GM12878 (cell line): ENCODE results near the gene CFAP299. TPM values are rescaled to one million over a fixed set of nuclear protein-coding genes. Genes with fewer than 3 reads are reported as not detected.

Experiments
- BCL11A ChIP-seq: IDR thresholded peaks from 2 replicates; pipeline ENCODE4 v1.6.1; 2011; ENCODE audit warnings: low read depth, low read length
- BMI1 ChIP-seq: fragments of 450-650 bp; IDR thresholded peaks from 2 replicates; pipeline ENCODE4 v1.6.1; 2016; ENCODE audit warnings: mild to moderate bottlenecking, moderate library complexity, borderline replicate concordance
- CBFB ChIP-seq: IDR thresholded peaks from 2 replicates; pipeline ENCODE4 v1.6.1; 2016; ENCODE audit warnings: antibody characterized with exemption, low read depth
- CBX3 ChIP-seq: fragments of 200-600 bp; sonication (generic); IDR thresholded peaks from 2 replicates; pipeline ENCODE4 v1.6.1; 2016; ENCODE audit warnings: low read depth, borderline replicate concordance
- CEBPB ChIP-seq, 2 experiments: fragments of 150-350 bp in 1 of 2; IDR thresholded peaks; 2 replicates each; pipeline ENCODE4 v1.6.1; 2012 to 2014; ENCODE audit warnings: low read depth in 2 of 2, low read length in 2 of 2, borderline replicate concordance in 1 of 2, inconsistent platforms in 1 of 2
- DPF2 ChIP-seq: fragments of 450-650 bp; IDR thresholded peaks from 2 replicates; pipeline ENCODE4 v1.6.1; 2017; ENCODE audit warnings: mild to moderate bottlenecking
- EZH2 ChIP-seq: IDR thresholded peaks from 2 replicates; pipeline ENCODE4 v1.6.1; 2012; ENCODE audit warnings: low read depth, mild to moderate bottlenecking, control low read depth, inconsistent platforms, low read length, borderline replicate concordance; ENCODE audit not compliant: control insufficient read depth
- FOS ChIP-seq: IDR thresholded peaks from 3 replicates; pipeline ENCODE4 v1.6.1; 2011; ENCODE audit warnings: borderline replicate concordance; ENCODE audit not compliant: insufficient read length; ENCODE audit errors: extremely low read depth
- FOXM1 ChIP-seq: IDR thresholded peaks from 2 replicates; pipeline ENCODE4 v1.6.1; 2012; ENCODE audit warnings: low read depth, mild to moderate bottlenecking, inconsistent platforms, low read length, moderate library complexity
- GABPA ChIP-seq: IDR thresholded peaks from 2 replicates; pipeline ENCODE4 v1.6.1; 2014; ENCODE audit warnings: antibody characterized with exemption, low read depth, mild to moderate bottlenecking, inconsistent platforms
- IRF4 ChIP-seq: IDR thresholded peaks from 2 replicates; pipeline ENCODE4 v1.6.1; 2011; ENCODE audit warnings: low read depth, low read length
- KAT2A ChIP-seq: conservative IDR thresholded peaks from 2 replicates; pipeline ENCODE4 v1.6.1; 2011; ENCODE audit warnings: low read depth, low read length; ENCODE audit not compliant: control insufficient read depth
- MTA2 ChIP-seq: fragments of 450-650 bp; IDR thresholded peaks from 2 replicates; pipeline ENCODE4 v1.6.1; 2016; ENCODE audit warnings: low read depth, mild to moderate bottlenecking, moderate library complexity
- NFXL1 ChIP-seq: fragments of 450-650 bp; IDR thresholded peaks from 2 replicates; pipeline ENCODE4 v1.6.1; 2017; ENCODE audit warnings: antibody characterized with exemption, mild to moderate bottlenecking, borderline replicate concordance
- NR2F1 ChIP-seq: fragments of 450-650 bp; conservative IDR thresholded peaks from 2 replicates; pipeline ENCODE4 v1.6.1; 2017; ENCODE audit warnings: mild to moderate bottlenecking
- RELA ChIP-seq: fragments of 450-650 bp; IDR thresholded peaks from 2 replicates; pipeline ENCODE4 v1.8.0; 2014; ENCODE audit warnings: borderline replicate concordance; ENCODE audit not compliant: partially characterized antibody
- SIN3A ChIP-seq: IDR thresholded peaks from 2 replicates; pipeline ENCODE4 v1.6.1; 2012; ENCODE audit warnings: low read depth, low read length, improper control_type of control experiment
- SMAD1 ChIP-seq: fragments of 450-650 bp; IDR thresholded peaks from 2 replicates; pipeline ENCODE4 v1.6.1; 2018; ENCODE audit warnings: mild to moderate bottlenecking, low read depth; ENCODE audit not compliant: partially characterized antibody
- ZNF274 ChIP-seq: IDR thresholded peaks from one replicate; pipeline ENCODE4 v1.8.0; 2011; ENCODE audit not compliant: insufficient read length, insufficient read depth
- ZZZ3 ChIP-seq: IDR thresholded peaks from 2 replicates; pipeline ENCODE4 v1.6.1; 2011; ENCODE audit warnings: low read depth; ENCODE audit not compliant: control insufficient read depth, insufficient read length
- polyA plus RNA-seq, 11 experiments: library from polyadenylated mRNA; depleted of rRNA in 4 of 11; unstranded in 6 of 11; stranded (reverse) in 5 of 11; fragments of >200 nt; fragmentation: Nextera tagmentation in 4 of 11; fragmentation: Illumina TruSeq in 1 of 11; extraction: Ambion mirVana in 4 of 11; extraction: Trizol in 1 of 11; gene quantifications; 1 replicate in 1 of 11; 2 replicates in 10 of 11; pipeline versions ENCODE4 v1.2.1 to v1.2.3, GENCODE V29; 2011 to 2016; ENCODE audit warnings: inconsistent platforms in 2 of 11, missing spikeins in 2 of 11, low read depth in 1 of 11
- total RNA-seq, 4 experiments: library from RNA; depleted of rRNA in 3 of 4; stranded (reverse); fragments of >200 nt in 3 of 4; fragmentation: Illumina TruSeq in 1 of 4; extraction: Trizol in 1 of 4; gene quantifications; 2 replicates each; pipeline versions ENCODE4 v1.2.1 to v1.2.3, GENCODE V29; 2013 to 2021
- TF ChIP-seq, protein P1 (sequence below): IDR thresholded peaks from 2 replicates; pipeline ENCODE4 v1.6.1; 2011; ENCODE audit warnings: borderline replicate concordance, low read depth, mild to moderate bottlenecking, moderate library complexity, low read length; ENCODE audit not compliant: insufficient read depth, poor library complexity, severe bottlenecking
- TF ChIP-seq, protein P2 (sequence below): fragments of 450-650 bp; IDR thresholded peaks from 2 replicates; pipeline ENCODE4 v1.6.1; 2017; ENCODE audit warnings: mild to moderate bottlenecking
- TF ChIP-seq, protein P3 (sequence below): IDR thresholded peaks from 2 replicates; pipeline ENCODE4 v1.6.1; 2012; ENCODE audit warnings: improper control_type of control experiment, low read depth, low read length; ENCODE audit not compliant: insufficient replicate concordance

CFAP299 gene
- total and polyA plus RNA-seq, 10 of the 15 experiments (the other 5 are each of a cell fraction or from before 2014, with no cell fraction given), result 0.06 to 0.34 TPM; not detected in 8

DNA sequence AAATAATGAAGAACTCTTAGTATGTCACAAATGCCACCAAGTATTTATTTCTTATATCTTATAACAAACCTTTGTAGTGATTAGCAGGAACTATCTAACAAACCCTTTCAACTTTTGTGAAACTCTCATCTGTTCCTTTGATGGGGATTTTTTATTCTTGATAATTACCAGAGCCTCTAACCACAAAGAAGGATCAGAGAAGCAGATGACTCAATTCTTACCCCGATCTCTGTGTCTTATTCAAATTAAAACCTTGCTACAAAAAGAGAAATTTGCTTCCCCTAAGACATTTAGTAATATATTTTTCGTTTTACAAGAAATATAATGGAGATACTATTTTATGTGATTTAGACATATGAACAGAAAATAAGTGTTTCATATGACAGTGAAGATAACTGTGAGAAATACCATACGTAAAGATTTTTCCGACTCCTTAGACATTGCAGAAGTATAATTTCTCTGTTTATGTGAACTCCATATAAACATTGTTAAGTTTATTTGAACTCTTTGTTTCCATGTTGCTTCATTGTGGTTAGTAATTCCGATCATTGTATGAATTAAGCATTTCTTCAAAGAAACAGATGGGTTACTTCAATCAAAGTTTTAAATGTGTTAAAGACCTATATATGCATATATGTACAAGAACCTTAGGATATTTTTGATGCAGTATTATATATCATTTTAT is 205.4 kb downstream of the CFAP299 start (continued):
- TF ChIP-seq CBFB (peak; percentile 42; the same call in 1 of the 2 replicates), KAT2A (no peak), DPF2 (peak; percentile 79), ZZZ3 (no peak), BCL11A (peak; percentile 90), NFXL1 (no peak), SMAD1 (no peak), FOXM1 (peak; percentile 84; the same call in 1 of the 2 replicates), NR2F1 (0 out of 2 replicates have a peak, but pooled peaks have one; percentile 30), SIN3A (no peak), CEBPB (IDR thresholded peaks at IDR 0.05; ENCODE audit: borderline replicate concordance in 1 of 2, low read depth in 2 of 2, low read length in 2 of 2) (no peak), MTA2 (peak; percentile 97), GABPA (0 out of 2 replicates have a peak, but pooled peaks have one; percentile 18), FOS (no peak), EZH2 (no peak), BMI1 (peak; percentile 67), ZNF274 (no peak), RELA (no peak), IRF4 (peak; percentile 60; the same call in 1 of the 2 replicates), CBX3 (no peak)
- TF ChIP-seq, protein P1, sequence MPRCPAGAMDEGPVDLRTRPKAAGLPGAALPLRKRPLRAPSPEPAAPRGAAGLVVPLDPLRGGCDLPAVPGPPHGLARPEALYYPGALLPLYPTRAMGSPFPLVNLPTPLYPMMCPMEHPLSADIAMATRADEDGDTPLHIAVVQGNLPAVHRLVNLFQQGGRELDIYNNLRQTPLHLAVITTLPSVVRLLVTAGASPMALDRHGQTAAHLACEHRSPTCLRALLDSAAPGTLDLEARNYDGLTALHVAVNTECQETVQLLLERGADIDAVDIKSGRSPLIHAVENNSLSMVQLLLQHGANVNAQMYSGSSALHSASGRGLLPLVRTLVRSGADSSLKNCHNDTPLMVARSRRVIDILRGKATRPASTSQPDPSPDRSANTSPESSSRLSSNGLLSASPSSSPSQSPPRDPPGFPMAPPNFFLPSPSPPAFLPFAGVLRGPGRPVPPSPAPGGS, result no peak
- TF ChIP-seq, protein P2, sequence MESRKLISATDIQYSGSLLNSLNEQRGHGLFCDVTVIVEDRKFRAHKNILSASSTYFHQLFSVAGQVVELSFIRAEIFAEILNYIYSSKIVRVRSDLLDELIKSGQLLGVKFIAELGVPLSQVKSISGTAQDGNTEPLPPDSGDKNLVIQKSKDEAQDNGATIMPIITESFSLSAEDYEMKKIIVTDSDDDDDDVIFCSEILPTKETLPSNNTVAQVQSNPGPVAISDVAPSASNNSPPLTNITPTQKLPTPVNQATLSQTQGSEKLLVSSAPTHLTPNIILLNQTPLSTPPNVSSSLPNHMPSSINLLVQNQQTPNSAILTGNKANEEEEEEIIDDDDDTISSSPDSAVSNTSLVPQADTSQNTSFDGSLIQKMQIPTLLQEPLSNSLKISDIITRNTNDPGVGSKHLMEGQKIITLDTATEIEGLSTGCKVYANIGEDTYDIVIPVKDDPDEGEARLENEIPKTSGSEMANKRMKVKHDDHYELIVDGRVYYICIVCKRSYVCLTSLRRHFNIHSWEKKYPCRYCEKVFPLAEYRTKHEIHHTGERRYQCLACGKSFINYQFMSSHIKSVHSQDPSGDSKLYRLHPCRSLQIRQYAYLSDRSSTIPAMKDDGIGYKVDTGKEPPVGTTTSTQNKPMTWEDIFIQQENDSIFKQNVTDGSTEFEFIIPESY, result no peak
- TF ChIP-seq, protein P3, sequence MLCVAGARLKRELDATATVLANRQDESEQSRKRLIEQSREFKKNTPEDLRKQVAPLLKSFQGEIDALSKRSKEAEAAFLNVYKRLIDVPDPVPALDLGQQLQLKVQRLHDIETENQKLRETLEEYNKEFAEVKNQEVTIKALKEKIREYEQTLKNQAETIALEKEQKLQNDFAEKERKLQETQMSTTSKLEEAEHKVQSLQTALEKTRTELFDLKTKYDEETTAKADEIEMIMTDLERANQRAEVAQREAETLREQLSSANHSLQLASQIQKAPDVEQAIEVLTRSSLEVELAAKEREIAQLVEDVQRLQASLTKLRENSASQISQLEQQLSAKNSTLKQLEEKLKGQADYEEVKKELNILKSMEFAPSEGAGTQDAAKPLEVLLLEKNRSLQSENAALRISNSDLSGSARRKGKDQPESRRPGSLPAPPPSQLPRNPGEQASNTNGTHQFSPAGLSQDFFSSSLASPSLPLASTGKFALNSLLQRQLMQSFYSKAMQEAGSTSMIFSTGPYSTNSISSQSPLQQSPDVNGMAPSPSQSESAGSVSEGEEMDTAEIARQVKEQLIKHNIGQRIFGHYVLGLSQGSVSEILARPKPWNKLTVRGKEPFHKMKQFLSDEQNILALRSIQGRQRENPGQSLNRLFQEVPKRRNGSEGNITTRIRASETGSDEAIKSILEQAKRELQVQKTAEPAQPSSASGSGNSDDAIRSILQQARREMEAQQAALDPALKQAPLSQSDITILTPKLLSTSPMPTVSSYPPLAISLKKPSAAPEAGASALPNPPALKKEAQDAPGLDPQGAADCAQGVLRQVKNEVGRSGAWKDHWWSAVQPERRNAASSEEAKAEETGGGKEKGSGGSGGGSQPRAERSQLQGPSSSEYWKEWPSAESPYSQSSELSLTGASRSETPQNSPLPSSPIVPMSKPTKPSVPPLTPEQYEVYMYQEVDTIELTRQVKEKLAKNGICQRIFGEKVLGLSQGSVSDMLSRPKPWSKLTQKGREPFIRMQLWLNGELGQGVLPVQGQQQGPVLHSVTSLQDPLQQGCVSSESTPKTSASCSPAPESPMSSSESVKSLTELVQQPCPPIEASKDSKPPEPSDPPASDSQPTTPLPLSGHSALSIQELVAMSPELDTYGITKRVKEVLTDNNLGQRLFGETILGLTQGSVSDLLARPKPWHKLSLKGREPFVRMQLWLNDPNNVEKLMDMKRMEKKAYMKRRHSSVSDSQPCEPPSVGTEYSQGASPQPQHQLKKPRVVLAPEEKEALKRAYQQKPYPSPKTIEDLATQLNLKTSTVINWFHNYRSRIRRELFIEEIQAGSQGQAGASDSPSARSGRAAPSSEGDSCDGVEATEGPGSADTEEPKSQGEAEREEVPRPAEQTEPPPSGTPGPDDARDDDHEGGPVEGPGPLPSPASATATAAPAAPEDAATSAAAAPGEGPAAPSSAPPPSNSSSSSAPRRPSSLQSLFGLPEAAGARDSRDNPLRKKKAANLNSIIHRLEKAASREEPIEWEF, result no peak
